Astrocyte of the cerebellum (primary cell): Measurements from ENCODE around the gene ASB2.

Source experiments
- DNase-seq: peaks from one replicate; pipeline ENCODE4 v3.0.0-alpha.2; 2011; ENCODE audit warnings: low read depth
- H3K4me3 ChIP-seq: 2 replicates; pipeline ENCODE4 v1.5.1; 2011; ENCODE audit warnings: mild to moderate bottlenecking, low read depth, low read length, moderate library complexity
- in situ Hi-C: cut with HindIII; loops from 2 replicates; pipeline ENCODE4 v1.10.0; 2017; ENCODE audit warnings: low sequenced_read_pairs
- TF ChIP-seq, protein P1 (sequence below): IDR thresholded peaks from 2 replicates; pipeline ENCODE4 v1.5.1; 2012; ENCODE audit warnings: low read length, low read depth, moderate library complexity, mild to moderate bottlenecking; ENCODE audit errors: missing control alignments

Gene ASB2

DNA sequence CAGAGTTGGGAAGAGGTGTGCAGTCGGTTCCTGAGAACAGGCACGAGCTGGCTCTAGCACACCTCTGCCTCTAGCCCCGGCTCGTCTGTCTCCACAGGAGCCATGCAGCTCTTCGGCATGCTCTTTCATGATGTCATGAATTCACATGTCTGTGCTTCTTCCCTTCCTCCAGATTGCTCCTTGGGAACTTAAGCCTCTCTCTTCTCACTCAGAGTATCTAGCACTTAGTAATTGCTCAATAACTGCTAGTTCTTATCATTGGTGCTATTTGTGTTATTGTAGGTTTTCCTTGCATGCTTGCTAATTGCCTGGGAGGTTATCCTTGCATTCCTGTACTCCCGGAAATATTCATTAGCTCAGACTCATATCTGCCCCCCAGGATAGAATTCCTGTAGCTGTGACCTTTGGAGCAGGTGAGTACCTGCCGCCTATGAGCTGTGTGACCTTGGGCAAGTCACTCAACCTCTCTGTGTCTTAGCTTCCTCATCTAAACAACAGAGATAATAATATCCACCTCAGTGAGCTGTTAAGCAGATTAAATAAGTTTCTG, 29.8 kb downstream of the ASB2 start:
- no peak for DNase-seq
- TF ChIP-seq, protein P1, sequence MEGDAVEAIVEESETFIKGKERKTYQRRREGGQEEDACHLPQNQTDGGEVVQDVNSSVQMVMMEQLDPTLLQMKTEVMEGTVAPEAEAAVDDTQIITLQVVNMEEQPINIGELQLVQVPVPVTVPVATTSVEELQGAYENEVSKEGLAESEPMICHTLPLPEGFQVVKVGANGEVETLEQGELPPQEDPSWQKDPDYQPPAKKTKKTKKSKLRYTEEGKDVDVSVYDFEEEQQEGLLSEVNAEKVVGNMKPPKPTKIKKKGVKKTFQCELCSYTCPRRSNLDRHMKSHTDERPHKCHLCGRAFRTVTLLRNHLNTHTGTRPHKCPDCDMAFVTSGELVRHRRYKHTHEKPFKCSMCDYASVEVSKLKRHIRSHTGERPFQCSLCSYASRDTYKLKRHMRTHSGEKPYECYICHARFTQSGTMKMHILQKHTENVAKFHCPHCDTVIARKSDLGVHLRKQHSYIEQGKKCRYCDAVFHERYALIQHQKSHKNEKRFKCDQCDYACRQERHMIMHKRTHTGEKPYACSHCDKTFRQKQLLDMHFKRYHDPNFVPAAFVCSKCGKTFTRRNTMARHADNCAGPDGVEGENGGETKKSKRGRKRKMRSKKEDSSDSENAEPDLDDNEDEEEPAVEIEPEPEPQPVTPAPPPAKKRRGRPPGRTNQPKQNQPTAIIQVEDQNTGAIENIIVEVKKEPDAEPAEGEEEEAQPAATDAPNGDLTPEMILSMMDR, result no peak
- no peak overlapping the region for H3K4me3 ChIP-seq
- in situ Hi-C loops, result no loop called here

DNA sequence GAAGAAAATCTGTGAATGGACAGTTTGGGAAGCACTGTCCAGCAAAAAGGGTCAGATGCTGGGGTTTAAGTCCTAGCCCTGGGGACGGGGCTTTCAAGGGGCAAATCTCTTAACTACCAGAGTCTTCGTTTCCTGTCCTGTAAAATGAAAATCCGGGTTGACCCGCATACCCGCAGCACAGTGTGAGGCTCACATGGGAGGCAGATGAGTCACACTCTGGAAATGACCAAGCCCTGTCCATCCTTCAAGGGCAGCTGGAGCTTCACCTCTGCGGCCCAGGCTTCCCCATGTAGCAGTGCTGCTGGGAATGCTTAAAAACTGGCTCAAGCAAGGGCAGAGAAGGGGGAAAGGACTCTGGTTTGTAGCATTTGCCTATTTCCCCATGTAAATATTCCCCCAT, 30.3 kb downstream of the ASB2 start:
- TF ChIP-seq, protein P1, result no peak
- DNase-seq, result no peak
- H3K4me3 ChIP-seq, result no peak overlapping the region
- in situ Hi-C loops, result no loop called here

GRCh38 chr14:93945070-93945399, 31.3 kb downstream of the ASB2 start:
- no peak overlapping the region for H3K4me3 ChIP-seq
- in situ Hi-C loops, result no loop called here
- TF ChIP-seq, protein P1, result no peak
- no peak for DNase-seq

DNA sequence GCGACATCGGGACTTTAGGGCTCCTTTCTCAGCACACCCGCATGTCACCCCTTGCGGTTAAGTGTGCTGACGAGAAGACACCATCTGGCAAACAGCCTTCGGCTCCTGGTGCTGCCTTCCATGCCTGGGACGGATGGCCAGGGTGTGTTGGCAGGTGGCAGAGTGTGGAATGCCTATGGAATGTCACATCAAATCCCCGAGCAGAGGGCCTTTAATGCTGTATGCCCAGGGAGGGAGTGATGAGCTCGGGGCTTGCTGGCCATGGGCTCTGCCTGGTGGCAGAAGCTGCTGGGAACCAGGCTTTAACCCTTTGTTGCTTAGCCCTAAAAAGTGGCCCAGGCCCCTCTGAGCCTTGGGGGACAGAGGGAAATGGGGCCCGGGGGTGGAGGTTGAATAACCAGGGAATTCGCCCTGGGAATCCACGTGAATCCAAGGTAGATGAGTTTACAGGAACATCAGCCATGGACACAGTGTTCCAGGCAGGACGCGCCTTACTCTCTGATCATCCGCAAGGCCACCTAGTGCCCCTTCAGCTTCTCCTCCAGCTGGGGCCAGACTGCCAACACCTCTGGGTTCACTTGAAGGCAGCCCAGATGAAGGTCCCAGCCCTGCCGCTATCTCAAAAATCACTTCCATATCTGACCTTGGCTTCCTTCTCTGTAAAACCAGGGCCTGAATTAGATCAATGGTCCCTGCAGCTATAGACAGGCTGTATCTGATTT, 31.9 kb downstream of the ASB2 start:
- DNase-seq, result no peak
- no peak overlapping the region for H3K4me3 ChIP-seq
- in situ Hi-C loops, result no loop called here
- TF ChIP-seq, protein P1, result no peak

- H3K4me3 ChIP-seq, result no peak overlapping the region
- TF ChIP-seq, protein P1, result no peak
- DNase-seq, result no peak
- in situ Hi-C loops, result no loop called here
Measured at GRCh38 chr14:93943930-93944329, 32.4 kb downstream of the ASB2 start.

DNA sequence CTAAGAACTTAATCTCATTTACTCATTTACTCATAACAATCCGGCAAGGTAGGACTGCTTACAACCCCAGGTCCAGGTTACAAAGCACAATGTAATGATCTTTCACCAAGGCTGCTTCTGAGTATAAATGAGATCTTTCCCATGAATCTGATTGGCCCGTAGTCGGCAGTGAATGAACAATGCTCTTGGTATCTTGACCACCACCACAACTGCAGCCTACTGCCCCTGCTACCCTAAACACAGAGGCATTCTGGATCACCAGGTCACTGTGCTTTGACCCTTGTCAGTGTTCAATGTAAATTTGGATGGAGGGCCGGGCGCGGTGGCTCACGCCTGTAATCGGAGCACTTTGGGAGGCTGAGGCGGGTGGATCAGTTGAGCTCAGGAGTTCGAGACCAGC, 33.3 kb downstream of the ASB2 start:
- no peak overlapping the region for H3K4me3 ChIP-seq
- TF ChIP-seq, protein P1, result no peak
- in situ Hi-C loops, result no loop called here
- DNase-seq, result no peak
